Testis (tissue), 2 donors: ENCODE data around the gene ZNF264.

Experiments
- CTCF ChIP-seq, 3 experiments: fragments of 450-650 bp in 2 of 3; fragments of 200-600 bp in 1 of 3; sonication (generic) in 1 of 3; IDR thresholded peaks; one replicate each; pipeline ENCODE4 v1.5.1; 2016 to 2019; ENCODE audit warnings: antibody characterized with exemption in 3 of 3, mild to moderate bottlenecking in 2 of 3, moderate library complexity in 1 of 3
- POLR2A ChIP-seq: fragments of 450-650 bp; IDR thresholded peaks from one replicate; pipeline ENCODE4 v1.6.1; 2017; ENCODE audit warnings: antibody characterized with exemption, mild to moderate bottlenecking, moderate library complexity

GRCh38 chr19:57245066-57245465 lies 53.8 kb downstream of the ZNF264 start:
- TF ChIP-seq CTCF (IDR thresholded peaks at IDR 0.05): no peak
- TF ChIP-seq POLR2A: no peak
